ENCODE results near the gene SPCS2. TPM values are rescaled to one million over a fixed set of nuclear protein-coding genes. Genes with fewer than 3 reads are reported as not detected.

The SPCS2 gene
- total RNA-seq, 1 donor from 2014 or later = 112 TPM

DNA sequence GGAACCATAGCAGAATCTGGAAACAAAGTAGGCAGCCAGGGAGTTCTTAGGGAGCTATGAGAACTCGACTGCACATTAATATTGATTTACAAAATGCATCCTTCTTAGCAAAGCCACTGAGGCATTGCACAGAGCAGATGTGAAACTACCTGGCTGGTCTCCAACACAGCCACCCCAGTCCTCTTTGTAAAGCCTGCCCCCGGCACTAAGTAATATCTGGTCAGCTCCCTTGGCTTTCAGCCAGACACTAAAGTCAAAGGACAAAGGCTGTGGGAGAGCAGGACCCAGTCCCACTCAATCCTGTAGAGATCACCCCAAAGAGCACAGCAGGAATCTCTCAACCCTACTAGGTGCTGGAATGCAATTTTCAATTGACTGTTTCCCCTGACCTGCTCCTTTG lies 13.0 kb upstream of the SPCS2 start:
- TF ChIP-seq, protein P1, sequence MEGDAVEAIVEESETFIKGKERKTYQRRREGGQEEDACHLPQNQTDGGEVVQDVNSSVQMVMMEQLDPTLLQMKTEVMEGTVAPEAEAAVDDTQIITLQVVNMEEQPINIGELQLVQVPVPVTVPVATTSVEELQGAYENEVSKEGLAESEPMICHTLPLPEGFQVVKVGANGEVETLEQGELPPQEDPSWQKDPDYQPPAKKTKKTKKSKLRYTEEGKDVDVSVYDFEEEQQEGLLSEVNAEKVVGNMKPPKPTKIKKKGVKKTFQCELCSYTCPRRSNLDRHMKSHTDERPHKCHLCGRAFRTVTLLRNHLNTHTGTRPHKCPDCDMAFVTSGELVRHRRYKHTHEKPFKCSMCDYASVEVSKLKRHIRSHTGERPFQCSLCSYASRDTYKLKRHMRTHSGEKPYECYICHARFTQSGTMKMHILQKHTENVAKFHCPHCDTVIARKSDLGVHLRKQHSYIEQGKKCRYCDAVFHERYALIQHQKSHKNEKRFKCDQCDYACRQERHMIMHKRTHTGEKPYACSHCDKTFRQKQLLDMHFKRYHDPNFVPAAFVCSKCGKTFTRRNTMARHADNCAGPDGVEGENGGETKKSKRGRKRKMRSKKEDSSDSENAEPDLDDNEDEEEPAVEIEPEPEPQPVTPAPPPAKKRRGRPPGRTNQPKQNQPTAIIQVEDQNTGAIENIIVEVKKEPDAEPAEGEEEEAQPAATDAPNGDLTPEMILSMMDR (IDR thresholded peaks at IDR 0.05; ENCODE audit: partially characterized antibody, unreplicated experiment) = no peak
- peaks cover 3% of the 10 kb centered on the region for H3K27me3 Mint-ChIP-seq (ENCODE audit: unreplicated experiment)
- no peaks in the 10 kb centered on the region for H3K9me3 Mint-ChIP-seq (ENCODE audit: unreplicated experiment)
- DNase-seq = no peak
- no peaks in the 10 kb centered on the region for H3K36me3 Mint-ChIP-seq (ENCODE audit: unreplicated experiment)
- no peaks in the 10 kb centered on the region for H3K4me1 Mint-ChIP-seq (ENCODE audit: low read depth, unreplicated experiment)
- H3K4me3 Mint-ChIP-seq (ENCODE audit: unreplicated experiment) = no peak overlapping the region
- H3K27ac Mint-ChIP-seq (ENCODE audit: unreplicated experiment) = no peak overlapping the region

DNA sequence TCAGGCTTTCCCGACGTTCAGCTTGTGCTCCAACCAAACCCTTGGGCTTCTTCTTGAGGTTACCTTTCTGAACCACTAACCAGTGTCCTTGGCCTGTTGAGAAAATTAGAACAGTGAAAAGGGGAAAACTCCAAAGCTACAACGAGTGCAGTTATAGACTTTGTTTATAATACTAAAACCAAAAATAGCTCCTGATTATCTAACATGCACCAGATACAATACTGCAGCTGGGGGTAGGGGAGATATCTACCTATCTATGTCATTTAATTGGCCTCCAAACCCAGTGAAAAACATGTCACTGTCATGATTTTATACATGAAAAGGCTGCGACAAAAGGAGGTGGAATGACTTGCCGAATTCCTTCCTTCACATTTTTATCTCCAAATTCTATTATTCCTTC lies 12.1 kb upstream of the SPCS2 start:
- DNase-seq = no peak
- H3K4me1 Mint-ChIP-seq (ENCODE audit: low read depth, unreplicated experiment) = no peaks in the 10 kb centered on the region
- no peak overlapping the region for H3K4me3 Mint-ChIP-seq (ENCODE audit: unreplicated experiment)
- H3K27ac Mint-ChIP-seq (ENCODE audit: unreplicated experiment) = no peak overlapping the region
- TF ChIP-seq, protein P1 (IDR thresholded peaks at IDR 0.05; ENCODE audit: partially characterized antibody, unreplicated experiment) = no peak
- no peaks in the 10 kb centered on the region for H3K9me3 Mint-ChIP-seq (ENCODE audit: unreplicated experiment)
- H3K27me3 Mint-ChIP-seq (ENCODE audit: unreplicated experiment) = peaks cover 3% of the 10 kb centered on the region
- no peaks in the 10 kb centered on the region for H3K36me3 Mint-ChIP-seq (ENCODE audit: unreplicated experiment)

DNA sequence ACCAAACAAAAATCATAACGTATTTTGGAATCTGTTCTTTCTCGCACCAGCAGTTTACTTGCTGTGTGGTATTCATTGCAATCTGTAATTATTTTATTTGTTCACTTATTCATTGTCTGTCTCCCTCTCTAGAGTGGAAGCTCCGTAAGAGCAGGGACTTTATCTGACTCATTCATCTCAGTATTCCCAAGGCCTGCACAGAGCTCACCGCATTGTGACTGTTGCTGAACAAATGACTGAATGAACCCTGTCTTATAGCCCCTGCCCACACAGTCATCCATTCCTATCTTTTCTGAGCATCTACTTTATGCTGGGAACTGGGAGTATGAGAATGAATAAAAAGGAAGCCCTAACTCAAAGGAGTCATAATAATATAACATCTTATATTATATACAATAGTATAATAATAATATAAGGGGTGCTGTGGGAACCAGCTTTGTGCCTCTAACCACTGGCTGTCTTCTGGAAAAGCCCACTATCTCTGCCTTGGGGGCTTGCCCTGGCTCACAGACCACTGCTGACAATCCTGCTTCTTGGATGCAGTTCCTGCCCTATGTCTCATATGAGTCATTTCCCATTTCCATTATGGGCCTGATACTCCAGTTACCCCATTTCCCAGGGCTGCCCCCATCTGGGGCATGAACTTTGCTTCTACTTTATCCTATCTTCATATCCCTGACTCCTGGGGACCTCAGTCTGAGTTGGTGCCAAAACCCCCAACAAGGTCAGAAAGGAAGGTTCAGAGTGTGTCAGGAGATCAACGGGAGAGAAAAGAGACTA lies 11.2 kb upstream of the SPCS2 start:
- Mint-ChIP-seq H3K27me3 (ENCODE audit: unreplicated experiment) (peaks cover 3% of the 10 kb centered on the region), H3K27ac (ENCODE audit: unreplicated experiment) (no peak overlapping the region), H3K4me3 (ENCODE audit: unreplicated experiment) (no peak overlapping the region), H3K4me1 (ENCODE audit: low read depth, unreplicated experiment) (no peaks in the 10 kb centered on the region), H3K9me3 (ENCODE audit: unreplicated experiment) (no peaks in the 10 kb centered on the region), H3K36me3 (ENCODE audit: unreplicated experiment) (no peaks in the 10 kb centered on the region)
- DNase-seq = no peak
- TF ChIP-seq, protein P1 (IDR thresholded peaks at IDR 0.05; ENCODE audit: partially characterized antibody, unreplicated experiment) = no peak

DNA sequence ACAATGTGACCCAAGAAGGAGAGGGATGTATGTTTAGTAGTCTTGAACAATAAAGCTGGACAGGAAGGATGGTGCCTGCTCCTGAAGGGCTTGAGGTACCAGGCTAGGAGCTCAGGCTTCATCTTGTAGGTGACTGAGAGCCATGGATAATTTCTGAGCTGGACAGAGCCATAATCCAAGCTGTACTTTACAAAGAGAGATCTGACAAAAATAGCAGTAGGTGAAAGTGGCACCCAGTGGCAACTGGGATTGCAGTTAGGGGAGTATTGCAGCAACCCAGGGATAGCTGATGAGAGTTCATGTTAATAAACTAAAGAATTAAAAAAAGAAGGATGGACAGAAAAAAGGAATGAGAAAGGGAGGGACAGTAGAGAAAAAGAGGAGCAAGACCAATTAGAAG lies 7.6 kb upstream of the SPCS2 start:
- Mint-ChIP-seq H3K36me3 (ENCODE audit: unreplicated experiment) (no peaks in the 10 kb centered on the region), H3K27me3 (ENCODE audit: unreplicated experiment) (peaks cover 3% of the 10 kb centered on the region), H3K9me3 (ENCODE audit: unreplicated experiment) (no peaks in the 10 kb centered on the region), H3K4me1 (ENCODE audit: low read depth, unreplicated experiment) (no peaks in the 10 kb centered on the region), H3K4me3 (ENCODE audit: unreplicated experiment) (no peak overlapping the region), H3K27ac (ENCODE audit: unreplicated experiment) (no peak overlapping the region)
- TF ChIP-seq, protein P1 (IDR thresholded peaks at IDR 0.05; ENCODE audit: partially characterized antibody, unreplicated experiment) = no peak
- DNase-seq = no peak

DNA sequence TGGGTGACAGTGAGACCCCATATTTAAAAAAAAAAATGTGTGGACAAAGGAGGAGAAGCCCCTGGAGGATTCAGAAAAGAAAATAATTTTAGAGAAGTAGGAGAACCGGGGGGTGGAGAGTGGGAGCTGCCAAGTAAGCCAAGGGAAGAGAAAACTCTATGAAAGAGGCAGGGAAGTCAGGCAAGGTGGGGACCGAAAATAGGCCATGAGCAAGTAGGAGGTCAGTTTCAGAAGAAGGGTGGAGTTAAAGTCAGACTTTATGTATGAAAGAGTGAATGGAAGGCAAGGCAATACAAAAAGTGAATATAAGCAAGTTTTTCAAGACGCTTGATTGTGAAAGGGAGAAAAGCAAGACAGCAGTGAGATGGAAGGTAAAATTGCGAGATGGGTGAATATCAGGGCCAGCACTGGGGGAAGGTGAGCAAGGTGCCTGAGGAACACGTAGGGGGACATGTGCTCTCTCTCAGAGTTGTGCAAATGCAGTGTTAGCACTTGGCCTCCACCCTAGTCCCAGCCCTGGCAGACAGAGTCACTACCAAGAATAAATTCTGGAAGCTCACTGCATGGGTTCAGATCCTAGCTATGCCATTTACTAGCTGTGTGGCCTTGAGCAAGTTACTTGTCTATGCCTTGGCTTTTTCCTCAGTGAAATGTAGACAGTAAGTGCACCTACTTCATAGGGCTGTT lies 6.8 kb upstream of the SPCS2 start:
- Mint-ChIP-seq H3K4me1 (ENCODE audit: low read depth, unreplicated experiment) (no peaks in the 10 kb centered on the region), H3K4me3 (ENCODE audit: unreplicated experiment) (no peak overlapping the region), H3K36me3 (ENCODE audit: unreplicated experiment) (no peaks in the 10 kb centered on the region), H3K27ac (ENCODE audit: unreplicated experiment) (no peak overlapping the region), H3K27me3 (ENCODE audit: unreplicated experiment) (peaks cover 3% of the 10 kb centered on the region), H3K9me3 (ENCODE audit: unreplicated experiment) (no peaks in the 10 kb centered on the region)
- no peak for DNase-seq
- TF ChIP-seq, protein P1 (IDR thresholded peaks at IDR 0.05; ENCODE audit: partially characterized antibody, unreplicated experiment) = no peak

Measured in glutamatergic neuron (in vitro differentiated cells).